Islet of Langerhans (tissue), 1 donor: ENCODE data around the gene PXYLP1.
"Not testable (repeated sequence)": the region's sequence is repeated elsewhere in the genome, so short reads cannot be mapped to it uniquely, and the experiment has no call there.

Source experiments
- FAIRE-seq: peaks from one replicate; lab custom pipeline; 2011; peaks lifted over from hg19 to GRCh38; lab: Jason Lieb, UNC

Gene PXYLP1

GRCh38 chr3:141300426-141300825 is 68.8 kb downstream of the PXYLP1 start:
- FAIRE-seq = not testable (repeated sequence)

- no peak for FAIRE-seq
Observed at GRCh38 chr3:141302364-141303141, 70.9 kb downstream of the PXYLP1 start.

GRCh38 chr3:141303481-141304223 is 72.0 kb downstream of the PXYLP1 start:
- peak; percentile 96 for FAIRE-seq

- FAIRE-seq = no peak
Observed at GRCh38 chr3:141305436-141305835, 73.8 kb downstream of the PXYLP1 start.

- FAIRE-seq = no peak
Observed at GRCh38 chr3:141306276-141306675, 74.7 kb downstream of the PXYLP1 start.

- FAIRE-seq = no peak
Observed at GRCh38 chr3:141306922-141307321, 75.3 kb downstream of the PXYLP1 start.

- no peak for FAIRE-seq
Observed at GRCh38 chr3:141307351-141308059, 75.9 kb downstream of the PXYLP1 start.

- FAIRE-seq = no peak
Observed at GRCh38 chr3:141308588-141309218, 77.1 kb downstream of the PXYLP1 start.

- FAIRE-seq = no peak
Observed at GRCh38 chr3:141311170-141311495, 79.5 kb downstream of the PXYLP1 start.

GRCh38 chr3:141311496-141312353 is 80.1 kb downstream of the PXYLP1 start:
- FAIRE-seq = no peak

GRCh38 chr3:141312354-141313092 is 80.9 kb downstream of the PXYLP1 start:
- no peak for FAIRE-seq

- no peak for FAIRE-seq
Observed at GRCh38 chr3:141313093-141313683, 81.6 kb downstream of the PXYLP1 start.

GRCh38 chr3:141314415-141314814 is 82.8 kb downstream of the PXYLP1 start:
- FAIRE-seq = not testable (repeated sequence)

GRCh38 chr3:141316851-141317250 is 85.2 kb downstream of the PXYLP1 start:
- FAIRE-seq = no peak

- no peak for FAIRE-seq
Observed at GRCh38 chr3:141320399-141321108, 88.9 kb downstream of the PXYLP1 start.

- FAIRE-seq = no peak
Observed at GRCh38 chr3:141321109-141321497, 89.5 kb downstream of the PXYLP1 start.

GRCh38 chr3:141323936-141324704 is 92.5 kb downstream of the PXYLP1 start:
- no peak for FAIRE-seq

GRCh38 chr3:141326123-141326522 is 94.5 kb downstream of the PXYLP1 start:
- no peak for FAIRE-seq

- no peak for FAIRE-seq
Observed at GRCh38 chr3:141326626-141327025, 95.0 kb downstream of the PXYLP1 start.
